HG02973 (cell line): Measurements from ENCODE around the gene GRAPL.
"Not testable (repeated sequence)": the region's sequence is repeated elsewhere in the genome, so short reads cannot be mapped to it uniquely, and the experiment has no call there.

Experiments
- ATAC-seq: cut with Tn5 transposase; IDR thresholded peaks from one replicate; pipeline ENCODE4 v1.9.1; 2021; ENCODE audit warnings: moderate library complexity; ENCODE audit not compliant: unreplicated experiment

Gene GRAPL

DNA sequence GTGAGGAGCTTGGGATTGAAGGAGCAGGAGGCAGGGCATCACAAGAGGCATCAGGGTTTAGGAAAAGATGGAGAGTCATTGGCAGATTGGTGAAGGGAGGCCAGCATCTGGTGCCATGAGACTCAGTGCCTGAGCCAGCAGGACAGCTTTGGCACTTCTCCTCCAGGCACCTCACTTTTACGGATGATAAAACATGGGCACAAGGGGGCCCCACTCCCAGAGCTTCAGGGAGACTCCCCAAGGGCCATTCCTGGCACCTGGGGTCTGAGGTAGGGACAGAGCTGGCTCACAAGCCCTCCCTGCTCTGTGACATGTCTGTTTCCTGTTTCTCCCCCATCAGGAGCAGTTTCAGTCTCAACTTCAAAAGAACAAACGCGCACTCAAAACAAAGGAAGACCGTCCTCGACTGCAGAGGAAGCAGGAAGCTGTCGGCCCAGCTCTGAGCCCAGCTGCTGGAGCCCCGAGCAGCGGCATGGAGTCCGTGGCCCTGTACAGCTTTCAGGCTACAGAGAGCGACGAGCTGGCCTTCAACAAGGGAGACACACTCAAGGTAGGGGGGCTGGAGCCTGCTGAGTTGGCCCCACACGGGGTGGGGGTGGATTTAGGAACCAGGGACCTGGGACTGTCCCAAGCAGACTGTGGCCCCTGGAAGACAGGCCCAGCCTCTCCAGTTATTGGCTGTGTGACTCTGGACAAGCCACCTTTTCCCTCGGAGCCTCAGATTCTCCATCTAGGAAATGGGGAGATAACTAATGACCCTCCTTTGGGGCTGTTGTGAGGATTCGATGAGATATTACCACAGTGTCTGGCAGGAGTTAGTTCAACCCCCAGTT, at the start of gene GRAPL:
Gene GRAPL (plus strand): TSS at position 442 of the 833 bp plus-strand sequence. CDS start 31 bp downstream, at position 473.
- ATAC-seq, result not testable (repeated sequence)

DNA sequence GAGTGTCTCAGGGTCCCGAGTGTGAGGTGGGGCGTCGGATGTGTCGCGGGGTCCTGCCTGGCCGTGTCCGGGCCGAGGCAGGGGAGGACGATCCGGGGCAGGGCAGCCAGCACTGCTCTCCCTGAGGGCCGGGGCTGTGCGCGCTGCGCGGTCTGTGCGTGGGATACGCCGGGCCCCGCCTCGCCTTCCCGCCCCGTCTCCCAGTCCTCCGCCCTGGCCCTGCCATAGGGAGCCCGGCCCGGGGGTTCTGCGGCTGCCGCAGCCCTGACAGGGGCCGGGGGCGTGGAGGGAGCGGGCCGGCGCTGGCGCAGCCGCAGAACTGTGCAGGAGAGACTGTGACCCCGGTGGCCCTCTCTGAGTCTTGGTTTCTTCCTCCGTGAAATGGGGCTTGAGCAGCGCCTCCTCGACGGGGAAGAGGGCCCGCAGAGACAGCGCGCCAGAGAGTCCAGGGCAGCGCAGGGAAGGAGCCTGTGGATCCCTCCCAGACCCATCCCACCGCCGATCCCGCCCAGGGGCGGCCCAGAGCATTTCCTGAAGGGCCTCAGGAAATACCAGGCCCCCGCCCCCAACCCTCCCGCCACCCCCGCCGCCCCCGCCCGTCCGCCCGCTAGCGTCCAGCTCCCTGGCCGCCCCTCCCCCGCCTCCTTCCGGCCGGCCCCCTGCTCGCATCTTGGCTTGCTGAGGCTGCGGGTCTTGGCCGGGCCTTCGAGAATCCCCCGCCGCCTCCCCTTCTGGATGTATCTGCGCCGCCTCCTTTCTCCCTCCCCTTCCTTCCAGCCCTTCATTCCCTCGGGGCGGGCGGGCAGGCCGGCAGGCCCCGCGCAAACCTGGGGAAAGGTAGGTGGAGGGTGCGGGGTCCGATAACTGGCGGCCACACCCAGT, 38.3 kb upstream of the GRAPL start:
- ATAC-seq, result not testable (repeated sequence)

DNA sequence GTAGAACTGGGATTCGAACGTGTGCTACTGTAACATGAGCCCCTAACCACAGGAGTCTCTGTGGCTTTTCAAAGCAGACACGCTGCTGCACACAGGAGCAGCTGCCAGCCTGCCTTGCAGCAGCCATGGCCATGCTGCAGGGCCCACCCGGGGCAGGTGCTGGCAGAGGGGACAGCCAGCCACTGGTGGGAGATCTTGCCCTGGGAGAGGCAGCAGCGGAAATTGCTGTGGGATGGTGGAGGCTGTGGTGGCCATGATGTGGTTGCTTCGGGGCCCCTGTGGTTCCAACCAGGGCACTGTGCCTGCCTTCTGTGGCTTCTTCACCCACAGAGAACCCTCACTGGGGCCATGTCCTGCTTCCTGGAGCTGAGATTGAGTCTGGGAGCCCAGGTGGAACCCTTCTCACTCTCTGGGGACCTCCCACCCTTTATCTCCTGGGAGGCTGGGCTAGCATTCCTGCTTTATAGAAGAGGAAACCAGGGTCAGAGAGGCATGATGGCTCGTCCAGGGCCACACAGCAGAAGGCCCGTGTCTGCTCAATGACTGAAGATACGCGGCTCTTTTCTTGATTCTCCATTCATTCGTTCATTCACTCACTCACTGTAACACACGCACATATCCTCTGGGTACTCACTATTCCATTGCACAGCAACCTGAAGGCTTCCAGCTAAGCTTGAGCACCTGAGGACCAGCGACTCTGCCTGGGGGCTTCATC, 37.2 kb upstream of the GRAPL start:
- not testable (repeated sequence) for ATAC-seq

DNA sequence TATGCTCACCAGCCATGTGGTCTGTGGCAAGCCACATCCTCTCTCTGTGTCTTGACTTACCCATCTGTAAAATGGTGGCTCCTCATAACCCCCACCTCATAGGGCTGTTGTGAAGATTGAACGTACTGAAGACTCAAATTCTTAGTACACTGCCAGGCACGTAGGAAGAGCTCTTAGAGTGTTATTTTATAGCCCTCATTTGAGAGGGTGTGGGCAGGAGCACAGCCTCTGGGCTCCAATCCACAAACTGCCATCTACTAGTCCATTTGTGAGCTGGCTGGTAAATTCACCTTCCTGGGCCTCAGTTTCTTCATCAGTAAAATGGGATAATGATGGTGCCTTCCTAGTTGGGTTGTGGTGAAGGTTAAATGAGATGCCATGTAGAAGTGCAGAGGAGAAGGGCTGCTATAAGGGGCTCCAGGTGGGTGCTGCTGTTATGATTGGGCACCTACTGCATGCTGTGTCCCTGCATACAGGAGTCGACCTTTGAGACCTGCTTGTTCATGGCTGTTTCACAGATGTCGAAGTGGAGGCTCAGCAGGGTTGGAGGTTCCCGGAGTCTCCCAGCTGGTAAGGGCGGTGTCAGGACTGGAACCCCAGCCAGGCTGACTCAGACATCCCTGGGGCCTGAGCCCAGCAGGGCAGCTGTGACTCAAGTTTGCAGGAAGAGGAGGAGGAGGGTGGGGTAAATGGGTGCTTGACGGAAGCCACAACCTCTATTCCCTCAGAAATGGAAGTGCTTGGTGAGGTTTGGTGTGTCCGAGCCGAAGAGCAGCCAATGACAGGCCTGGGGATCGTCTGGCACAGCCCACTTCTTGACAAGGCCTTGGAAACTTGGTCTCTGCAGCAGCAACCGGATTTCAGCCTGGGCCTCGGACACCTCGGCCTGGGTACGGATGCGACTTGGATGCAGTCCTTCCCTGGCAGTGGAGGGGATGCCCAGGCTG, 34.4 kb upstream of the GRAPL start:
- ATAC-seq, result not testable (repeated sequence)

DNA sequence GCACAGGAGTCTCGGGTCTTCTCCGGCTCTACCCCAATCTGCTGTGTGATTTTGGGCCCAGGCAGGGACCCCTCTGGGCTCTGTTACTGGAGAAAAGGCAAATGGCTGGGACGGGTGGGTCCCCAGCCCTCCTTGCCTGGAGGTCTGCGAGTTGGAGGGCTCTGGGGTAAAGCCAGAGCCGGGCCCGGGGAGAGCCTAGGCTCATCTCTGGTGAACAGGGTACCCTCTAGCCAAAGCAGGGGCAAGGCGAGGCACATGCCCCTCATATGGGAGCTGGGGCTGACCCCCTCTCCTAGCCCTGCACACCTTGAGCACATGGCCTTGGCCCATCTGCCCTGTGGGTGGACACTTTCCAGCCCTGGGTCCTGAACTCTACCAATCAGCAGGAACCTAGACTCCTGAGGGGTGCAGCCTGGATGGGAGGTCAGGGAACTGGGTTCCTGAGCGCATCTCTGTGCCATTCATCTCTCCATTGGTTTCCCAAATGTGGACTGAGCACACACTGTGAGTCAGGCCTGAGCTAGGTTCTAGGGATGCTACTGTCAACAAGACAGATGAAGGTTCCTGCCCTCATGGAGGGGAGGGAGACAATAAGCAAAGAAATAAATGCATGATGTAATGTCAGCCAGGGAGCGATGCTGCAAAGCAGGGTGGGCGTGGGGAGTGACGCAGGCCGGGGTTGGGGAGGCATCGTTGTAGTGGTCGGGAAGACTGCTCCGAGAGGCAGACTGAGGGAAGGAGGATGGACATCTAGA, 33.5 kb upstream of the GRAPL start:
- ATAC-seq, result not testable (repeated sequence)

DNA sequence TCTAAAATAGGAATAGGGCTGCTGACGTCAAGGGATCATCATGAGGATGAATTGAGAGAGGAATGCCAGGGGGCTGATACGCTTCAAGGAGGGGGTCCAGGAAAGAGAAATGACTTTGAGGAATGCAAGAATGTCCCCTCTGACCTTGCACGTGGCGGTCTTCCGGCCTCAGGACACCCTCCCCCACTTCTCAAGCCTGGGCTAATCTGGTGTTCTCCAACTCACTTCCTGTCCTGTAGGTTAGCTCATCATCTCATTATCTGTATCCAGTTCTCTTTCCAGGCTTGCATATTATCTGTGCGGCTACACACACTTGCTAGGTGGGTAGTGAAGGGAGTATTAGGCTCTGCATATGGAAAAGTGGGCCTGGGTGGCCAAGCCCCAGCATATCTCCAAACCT, 18.9 kb upstream of the GRAPL start:
- ATAC-seq, result not testable (repeated sequence)

DNA sequence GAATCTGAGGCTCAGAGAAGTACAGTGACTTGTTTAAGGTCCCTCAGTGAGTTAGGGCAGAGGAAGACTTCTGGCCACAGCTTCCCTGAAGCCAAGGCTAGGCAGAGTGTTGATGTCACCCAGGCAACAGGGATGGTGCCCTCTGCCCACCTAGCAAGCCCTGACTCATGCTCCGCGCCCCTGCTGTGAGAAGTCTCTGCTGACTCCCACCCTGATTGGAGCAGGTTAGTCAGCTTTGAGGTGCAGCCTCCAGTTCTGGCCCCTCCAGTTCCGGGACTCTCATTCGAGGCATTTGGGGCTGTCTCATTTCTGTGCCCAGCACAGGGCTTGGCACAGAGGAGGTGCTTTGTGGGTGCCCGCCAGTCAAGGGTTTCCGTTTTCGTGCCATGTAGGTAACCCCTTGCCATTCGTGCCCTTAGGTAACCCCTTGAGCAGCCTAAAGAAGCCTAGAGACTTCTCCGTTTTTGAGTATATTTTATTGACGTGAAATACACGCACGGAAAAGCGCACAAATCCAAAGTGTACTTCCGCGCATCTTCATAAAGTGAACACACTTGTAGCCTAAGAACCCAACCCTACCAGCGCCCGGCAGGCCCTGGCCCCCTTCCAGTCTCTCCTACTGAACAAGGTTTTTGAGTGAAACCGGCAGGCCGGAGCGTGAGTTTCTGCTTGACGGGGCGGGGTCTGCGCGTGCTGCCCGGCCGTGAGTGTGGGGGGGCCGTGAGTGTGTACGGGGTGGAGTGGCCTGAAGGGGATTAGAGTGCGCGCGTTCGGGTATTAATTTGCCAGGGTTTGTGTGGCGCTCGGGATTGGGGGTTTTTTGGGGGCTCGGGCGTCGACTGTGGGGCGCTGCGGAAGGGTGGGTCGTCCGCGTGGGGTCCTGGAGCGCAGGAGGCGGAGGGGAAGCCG, 16.9 kb upstream of the GRAPL start:
- ATAC-seq, result peak; percentile 28

DNA sequence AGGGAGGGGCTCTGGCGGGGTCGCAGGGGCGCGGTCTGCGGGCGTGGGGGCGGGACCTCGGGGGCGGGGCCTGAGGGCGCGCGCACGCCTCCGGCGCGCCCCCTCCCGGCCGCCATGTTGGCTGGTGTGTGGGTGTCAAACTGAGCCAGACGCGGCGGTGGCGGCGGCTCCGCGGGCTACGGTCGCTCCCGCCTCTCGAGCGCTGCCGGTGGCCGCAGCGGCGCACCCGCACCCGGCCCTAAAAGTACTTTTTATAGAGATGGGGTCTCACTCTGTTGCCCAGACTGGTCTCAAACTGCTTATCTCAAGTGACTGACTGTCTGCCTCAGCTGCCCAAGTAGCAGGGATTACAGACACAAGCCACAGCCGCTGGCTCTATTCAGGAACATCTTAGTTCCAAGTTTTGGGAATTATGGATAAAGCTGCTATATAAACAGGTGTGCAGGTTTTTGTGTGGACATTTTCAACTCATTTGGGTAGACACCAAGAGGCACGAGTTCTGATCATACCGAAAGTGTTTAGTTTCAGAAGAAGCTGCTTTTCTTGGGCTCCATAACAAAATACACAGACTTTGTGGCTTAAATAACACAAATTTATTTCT, 16.2 kb upstream of the GRAPL start:
- ATAC-seq, result peak; percentile 50

DNA sequence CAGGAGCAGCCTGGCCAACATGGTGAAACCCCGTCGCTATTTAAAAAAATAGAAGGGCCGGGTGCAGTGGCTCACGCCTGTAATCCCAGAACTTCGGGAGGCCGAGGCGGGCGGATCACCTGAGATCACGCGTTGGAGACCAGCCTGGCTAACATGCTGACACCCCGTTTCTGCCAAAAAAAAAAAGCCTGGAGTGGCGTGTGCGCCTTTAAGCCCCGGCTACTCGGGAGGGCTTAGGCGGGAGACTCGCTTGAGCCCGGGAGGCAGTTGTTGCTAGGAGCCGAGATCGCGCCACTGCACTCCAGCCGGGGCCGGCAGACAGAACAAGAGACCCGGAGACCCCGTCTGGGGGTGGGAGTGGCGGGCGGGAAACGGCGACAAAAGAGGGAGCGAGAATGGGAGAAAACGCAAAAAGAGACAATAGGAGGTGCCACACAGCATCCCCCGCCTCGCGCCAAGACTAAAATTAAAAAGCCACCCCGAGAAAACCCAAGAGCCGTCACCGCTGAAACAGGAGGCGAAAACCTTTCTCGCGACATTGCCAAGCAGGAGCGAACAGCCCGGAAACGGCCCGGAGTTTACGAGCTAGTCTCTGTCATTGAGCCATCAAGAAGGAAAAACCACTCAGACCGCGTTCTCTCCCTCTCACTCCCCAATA, 15.5 kb upstream of the GRAPL start:
- ATAC-seq, result peak; percentile 50

DNA sequence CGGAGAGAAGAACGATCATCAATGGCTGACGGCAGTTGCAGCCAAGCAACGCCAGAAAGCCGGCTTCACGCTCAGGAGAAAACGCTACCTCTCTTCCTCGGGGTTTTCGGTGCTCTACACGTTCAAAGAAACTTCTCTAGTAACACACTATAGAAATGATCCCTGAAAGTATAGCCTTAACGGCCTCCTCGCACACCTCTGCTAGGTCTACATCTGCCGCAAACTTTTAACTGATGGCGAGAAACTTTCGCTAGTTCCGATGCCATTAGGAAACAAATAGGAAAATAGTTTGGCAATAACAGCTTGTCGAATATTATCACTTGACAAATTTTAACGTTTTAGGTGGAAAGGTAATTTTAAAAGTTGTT, 14.9 kb upstream of the GRAPL start:
- ATAC-seq, result not testable (repeated sequence)

DNA sequence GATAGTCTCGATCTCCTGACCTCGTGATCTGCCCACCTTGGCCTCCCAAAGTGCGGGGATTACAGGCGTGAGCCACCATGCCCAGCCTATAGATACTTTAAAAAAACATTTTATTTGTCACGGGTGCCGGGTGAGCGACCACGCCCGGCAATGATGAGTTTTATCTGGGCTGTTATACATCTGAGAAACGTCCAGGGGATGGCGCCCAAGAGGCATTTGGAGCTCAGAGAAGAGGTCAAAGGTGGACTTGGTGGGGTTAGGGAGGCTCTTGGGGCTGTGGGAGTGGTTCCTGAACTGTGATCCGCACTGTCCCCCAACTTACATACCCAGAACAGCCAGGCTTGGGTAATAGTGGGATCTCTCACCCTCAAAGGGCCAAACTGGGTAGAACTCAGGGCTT, 8.7 kb upstream of the GRAPL start:
- peak; percentile 81 for ATAC-seq

DNA sequence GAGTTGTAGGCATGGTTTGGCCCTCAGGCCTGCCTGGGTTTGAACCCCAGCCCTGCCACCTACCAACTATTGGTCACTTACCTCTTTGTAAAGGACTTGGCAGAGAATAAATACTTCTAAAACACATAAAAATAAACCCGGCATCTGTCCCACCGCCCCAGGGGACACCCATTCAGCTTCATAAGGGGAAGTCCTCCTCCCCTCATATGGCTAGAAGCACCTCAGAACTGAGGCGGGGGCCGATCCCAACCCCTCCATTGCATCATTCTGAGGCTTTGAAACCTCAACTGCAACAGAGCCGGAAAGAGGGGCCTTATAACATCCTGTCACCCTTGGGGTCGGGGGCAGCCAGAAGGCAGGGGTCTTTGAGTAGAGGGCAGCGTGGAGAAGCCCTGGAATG, 2.1 kb upstream of the GRAPL start:
- ATAC-seq, result not testable (repeated sequence)

DNA sequence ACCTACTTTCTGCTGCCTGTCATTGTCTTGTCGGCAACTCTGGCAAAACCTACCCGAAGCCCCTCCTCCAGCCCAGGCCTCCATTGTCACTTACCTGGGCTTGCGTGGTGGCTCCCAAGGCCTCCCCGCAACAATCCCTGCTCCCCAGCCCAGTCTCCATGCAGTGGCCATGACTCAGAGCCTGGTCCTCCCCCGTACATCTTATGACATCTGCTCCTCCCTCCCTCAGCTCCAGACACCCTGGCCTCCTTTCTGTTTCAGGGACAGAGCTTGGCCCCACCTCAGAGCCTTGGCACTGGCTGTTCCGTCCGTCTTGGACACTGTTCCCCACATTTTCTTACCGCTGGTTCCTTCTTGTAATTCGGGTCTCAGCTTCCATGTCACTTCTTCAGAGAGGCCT, 2.1 kb downstream of the GRAPL start:
- ATAC-seq, result not testable (repeated sequence)

DNA sequence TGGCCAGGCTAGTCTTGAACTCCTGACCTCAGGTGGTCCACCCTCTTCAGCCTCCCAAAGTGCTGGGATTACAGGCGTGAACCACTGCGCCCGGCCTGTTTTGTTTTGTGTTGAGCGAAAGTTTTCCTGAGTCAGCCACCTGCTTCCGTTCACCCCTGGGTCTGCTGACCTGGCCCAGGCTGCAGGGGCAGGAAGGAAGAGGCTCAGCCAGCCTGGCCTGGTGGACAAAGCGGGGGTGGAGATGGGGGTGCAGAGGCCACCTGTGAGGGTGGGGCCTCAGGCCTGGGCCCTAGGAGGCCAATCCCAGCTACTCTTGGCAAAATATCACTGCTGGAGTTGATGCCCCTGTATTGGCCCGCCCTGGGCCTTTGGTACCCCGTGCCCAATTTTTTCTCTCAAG, 3.7 kb downstream of the GRAPL start:
- not testable (repeated sequence) for ATAC-seq

DNA sequence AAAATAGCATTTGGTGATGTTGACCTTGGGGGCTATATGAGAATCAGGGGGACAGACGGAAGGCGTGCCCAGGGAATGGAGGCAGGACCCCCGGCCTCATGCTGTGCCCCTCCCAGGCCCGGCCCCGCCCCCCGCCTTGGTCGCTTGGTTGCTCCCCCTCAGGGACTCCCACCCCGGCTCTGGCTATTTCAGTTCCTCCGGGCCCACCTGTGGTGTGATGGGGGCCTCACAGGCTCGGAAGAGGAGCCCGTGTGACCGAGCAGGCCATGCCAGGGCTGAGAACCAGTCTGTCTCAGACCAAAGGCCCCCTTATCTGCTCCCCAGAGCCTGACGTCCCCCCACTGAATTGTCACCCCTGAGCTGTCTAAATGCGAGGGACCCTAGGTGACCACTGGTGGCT, 4.4 kb downstream of the GRAPL start:
- ATAC-seq, result not testable (repeated sequence)

DNA sequence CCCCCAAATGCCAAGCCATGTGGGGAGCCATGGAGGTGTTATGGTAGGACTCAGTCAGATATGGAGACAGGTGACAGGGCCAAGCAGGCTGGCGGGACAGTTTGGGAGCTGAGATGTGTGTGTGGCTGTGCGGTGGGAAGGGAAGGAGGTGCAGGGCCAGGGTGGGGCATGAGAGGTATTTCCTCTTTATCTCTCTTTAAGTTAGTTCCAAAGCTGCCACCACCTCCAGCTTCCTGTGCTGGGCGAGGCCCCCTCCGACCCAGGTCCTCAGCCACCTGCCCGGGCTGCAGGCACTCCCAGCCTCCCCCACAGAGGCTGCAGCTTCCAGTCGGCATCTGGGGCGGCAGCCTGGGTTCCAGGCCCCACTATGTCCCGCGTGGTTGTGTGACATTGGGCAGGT, 6.4 kb downstream of the GRAPL start:
- ATAC-seq, result not testable (repeated sequence)

DNA sequence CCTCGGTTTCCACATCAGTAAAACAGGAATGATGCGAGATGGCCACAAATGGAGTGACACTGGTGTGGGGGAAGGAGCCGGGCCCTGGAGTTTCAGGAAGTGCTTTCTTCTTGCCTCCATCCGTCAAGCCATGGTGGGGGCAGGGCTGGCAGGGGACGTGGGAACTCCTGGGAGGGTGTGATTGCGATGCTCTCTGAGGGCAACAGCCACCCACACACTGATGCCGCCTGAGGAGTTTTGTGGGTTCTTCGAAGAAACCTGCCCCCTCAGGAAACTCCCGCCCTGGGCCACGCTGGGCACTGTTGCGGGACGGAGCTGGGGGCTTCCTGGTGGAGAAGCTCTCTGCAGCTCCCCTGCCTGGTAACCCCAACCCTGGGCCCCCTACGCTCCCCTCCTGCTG, 8.0 kb downstream of the GRAPL start:
- not testable (repeated sequence) for ATAC-seq
